SK-N-MC (cell line): ENCODE results near the gene LRRC39.

Experiments used
- DNase-seq: peaks from one replicate; pipeline ENCODE4 v3.0.0-alpha.2; 2011; ENCODE audit warnings: low read depth, low spot score
- H3K27ac ChIP-seq: fragments of 200-600 bp; sonication (generic); 2 replicates; pipeline ENCODE4 v1.5.1; 2016; ENCODE audit warnings: mixed run types
- H3K36me3 ChIP-seq: fragments of 200-600 bp; sonication (generic); 2 replicates; pipeline ENCODE4 v1.6.1; 2017; ENCODE audit warnings: antibody characterized with exemption, low read length, mixed read lengths; ENCODE audit not compliant: insufficient read depth
- H3K4me3 ChIP-seq: fragments of 200-600 bp; sonication (generic); 2 replicates; pipeline ENCODE4 v1.5.1; 2016
- H3K9ac ChIP-seq: fragments of 200-600 bp; sonication (generic); 2 replicates; pipeline ENCODE4 v1.8.0; 2017; ENCODE audit warnings: mixed run types, mixed read lengths; ENCODE audit not compliant: insufficient read length
- H3K9me3 ChIP-seq: fragments of 200-600 bp; sonication (generic); 2 replicates; pipeline ENCODE4 v1.6.1; 2017; ENCODE audit warnings: low read depth, mild to moderate bottlenecking, antibody characterized with exemption, low read length, moderate library complexity, mixed read lengths
- EZH2 ChIP-seq: fragments of 200-600 bp; sonication (generic); IDR thresholded peaks from one replicate; pipeline ENCODE4 v1.6.1; 2017; ENCODE audit warnings: antibody characterized with exemption
- FOXP2 ChIP-seq: optimal IDR thresholded peaks from 2 replicates; pipeline ENCODE3; 2011; ENCODE audit warnings: mild to moderate bottlenecking, moderate library complexity; ENCODE audit not compliant: insufficient read depth; ENCODE audit errors: extremely low read length, control extremely low read depth
- POLR2AphosphoS5 ChIP-seq: IDR thresholded peaks from 2 replicates; pipeline ENCODE4 v1.6.1; 2012; ENCODE audit warnings: mild to moderate bottlenecking, low read depth, low read length, borderline replicate concordance

Gene LRRC39

GRCh38 chr1:100162881-100163280 is 15.2 kb downstream of the LRRC39 start:
- no peak for DNase-seq
- no peaks in the 10 kb centered on the region for H3K9me3 ChIP-seq
- H3K9ac ChIP-seq = no peak overlapping the region
- no peak for TF ChIP-seq POLR2AphosphoS5
- TF ChIP-seq EZH2 = no peak
- no peak for TF ChIP-seq FOXP2
- no peaks in the 10 kb centered on the region for H3K36me3 ChIP-seq
- no peak overlapping the region for H3K27ac ChIP-seq
- no peak overlapping the region for H3K4me3 ChIP-seq

GRCh38 chr1:100152271-100152670 is 25.8 kb downstream of the LRRC39 start:
- Histone ChIP-seq H3K4me3 (no peak overlapping the region), H3K27ac (no peak overlapping the region), H3K36me3 (peaks cover 25% of the 10 kb centered on the region), H3K9ac (no peak overlapping the region), H3K9me3 (no peaks in the 10 kb centered on the region)
- TF ChIP-seq POLR2AphosphoS5 (no peak), FOXP2 (no peak)
- no peak for DNase-seq

- DNase-seq = no peak
- Histone ChIP-seq H3K36me3 (peaks cover 27% of the 10 kb centered on the region), H3K27ac (no peak overlapping the region), H3K4me3 (no peak overlapping the region), H3K9ac (no peak overlapping the region), H3K9me3 (no peaks in the 10 kb centered on the region)
- no peak for TF ChIP-seq FOXP2
- no peak for TF ChIP-seq POLR2AphosphoS5
- no peak for TF ChIP-seq EZH2
These were observed 26.4 kb downstream of the LRRC39 start for GRCh38 chr1:100151679-100152078.

- Histone ChIP-seq H3K36me3 (peaks cover 55% of the 10 kb centered on the region), H3K4me3 (no peak overlapping the region), H3K9ac (no peak overlapping the region), H3K9me3 (no peaks in the 10 kb centered on the region), H3K27ac (no peak overlapping the region)
- DNase-seq = no peak
- no peak for TF ChIP-seq FOXP2
- TF ChIP-seq POLR2AphosphoS5 = no peak
- no peak for TF ChIP-seq EZH2
These were observed 30.2 kb downstream of the LRRC39 start for GRCh38 chr1:100147875-100148274.

- no peak overlapping the region for H3K4me3 ChIP-seq
- H3K36me3 ChIP-seq = peaks cover 63% of the 10 kb centered on the region
- DNase-seq = no peak
- H3K27ac ChIP-seq = no peak overlapping the region
- no peak overlapping the region for H3K9ac ChIP-seq
- TF ChIP-seq FOXP2 (no peak), POLR2AphosphoS5 (no peak), EZH2 (no peak)
- H3K9me3 ChIP-seq = no peaks in the 10 kb centered on the region
These were observed 31.1 kb downstream of the LRRC39 start for GRCh38 chr1:100146958-100147357.

- TF ChIP-seq FOXP2 (no peak), POLR2AphosphoS5 (no peak), EZH2 (no peak)
- no peaks in the 10 kb centered on the region for H3K9me3 ChIP-seq
- peaks cover 75% of the 10 kb centered on the region for H3K36me3 ChIP-seq
- H3K9ac ChIP-seq = no peak overlapping the region
- H3K4me3 ChIP-seq = no peak overlapping the region
- H3K27ac ChIP-seq = no peak overlapping the region
- DNase-seq = no peak
These were observed 32.9 kb downstream of the LRRC39 start for GRCh38 chr1:100145116-100145515.

- no peak overlapping the region for H3K27ac ChIP-seq
- TF ChIP-seq FOXP2 = no peak
- no peak for TF ChIP-seq POLR2AphosphoS5
- TF ChIP-seq EZH2 = no peak
- H3K9me3 ChIP-seq = no peaks in the 10 kb centered on the region
- H3K9ac ChIP-seq = no peak overlapping the region
- no peak for DNase-seq
- no peak overlapping the region for H3K4me3 ChIP-seq
- H3K36me3 ChIP-seq = peaks cover 84% of the 10 kb centered on the region
These were observed 35.7 kb downstream of the LRRC39 start for GRCh38 chr1:100142343-100142742.

GRCh38 chr1:100141192-100141591 is 36.9 kb downstream of the LRRC39 start:
- H3K27ac ChIP-seq = no peak overlapping the region
- no peaks in the 10 kb centered on the region for H3K9me3 ChIP-seq
- TF ChIP-seq POLR2AphosphoS5 (no peak), EZH2 (no peak), FOXP2 (no peak)
- peaks cover 86% of the 10 kb centered on the region for H3K36me3 ChIP-seq
- no peak overlapping the region for H3K4me3 ChIP-seq
- no peak for DNase-seq
- H3K9ac ChIP-seq = no peak overlapping the region

- TF ChIP-seq FOXP2 (no peak), EZH2 (no peak), POLR2AphosphoS5 (no peak)
These were observed 40.5 kb downstream of the LRRC39 start for GRCh38 chr1:100137602-100138001.

GRCh38 chr1:100134872-100135271 is 43.2 kb downstream of the LRRC39 start:
- no peak overlapping the region for H3K9ac ChIP-seq
- H3K4me3 ChIP-seq = no peak overlapping the region
- no peak overlapping the region for H3K27ac ChIP-seq
- TF ChIP-seq FOXP2 (no peak), POLR2AphosphoS5 (no peak)
- peaks cover 34% of the 10 kb centered on the region for H3K36me3 ChIP-seq
- no peaks in the 10 kb centered on the region for H3K9me3 ChIP-seq
- DNase-seq = no peak

More at GRCh38 chr1:100137602-100138001, 40.5 kb downstream of the LRRC39 start:
- Histone ChIP-seq H3K36me3 (peaks cover 60% of the 10 kb centered on the region), H3K9ac (no peak overlapping the region), H3K4me3 (no peak overlapping the region), H3K27ac (no peak overlapping the region), H3K9me3 (no peaks in the 10 kb centered on the region)
- DNase-seq = no peak
